ENCODE data around the gene TNPO2.

The TNPO2 gene

DNA sequence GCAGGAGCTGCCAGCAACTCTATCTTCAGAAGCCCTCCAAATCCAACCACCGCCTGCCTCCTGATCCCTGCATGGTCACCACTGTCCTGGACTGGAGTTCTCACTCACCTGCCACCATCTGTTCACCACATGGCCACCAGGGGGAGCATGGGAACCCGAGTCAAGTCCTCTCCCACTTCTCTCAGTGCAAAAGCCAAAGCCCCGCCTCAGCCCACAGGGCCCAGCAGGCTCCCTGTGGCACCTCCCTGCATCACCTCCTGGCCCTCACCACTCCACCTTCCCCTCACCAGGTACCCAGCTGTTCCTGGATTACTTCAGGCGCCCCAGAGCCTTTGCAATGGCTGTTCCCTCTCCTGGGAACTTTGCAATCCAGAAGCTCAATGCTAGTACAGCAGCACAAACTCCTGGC is 47.3 kb downstream of the TNPO2 start:
- peak; percentile 86 for DNase-seq (ENCODE audit: low read depth, low spot score)

DNA sequence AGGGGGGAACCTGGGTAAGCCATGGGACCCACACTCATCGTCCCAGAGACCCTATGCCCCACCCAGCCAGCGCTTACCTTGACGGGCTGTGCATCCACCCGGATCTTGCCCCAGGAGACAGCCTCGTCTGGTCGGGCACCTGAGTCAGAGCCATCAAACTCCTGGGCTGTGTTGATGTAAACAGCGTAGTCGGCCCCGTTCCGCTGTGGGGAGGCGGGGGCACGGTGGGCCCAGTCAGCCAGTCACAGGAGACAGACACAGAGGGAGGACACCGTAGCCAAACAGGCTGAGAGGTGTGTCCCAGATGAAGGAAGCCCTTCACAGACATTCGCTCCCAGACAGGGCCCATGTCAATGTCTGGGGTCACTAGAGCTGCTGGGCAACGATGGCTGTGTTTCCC is 47.8 kb downstream of the TNPO2 start:
- no peak for DNase-seq (ENCODE audit: low read depth, low spot score)

DNA sequence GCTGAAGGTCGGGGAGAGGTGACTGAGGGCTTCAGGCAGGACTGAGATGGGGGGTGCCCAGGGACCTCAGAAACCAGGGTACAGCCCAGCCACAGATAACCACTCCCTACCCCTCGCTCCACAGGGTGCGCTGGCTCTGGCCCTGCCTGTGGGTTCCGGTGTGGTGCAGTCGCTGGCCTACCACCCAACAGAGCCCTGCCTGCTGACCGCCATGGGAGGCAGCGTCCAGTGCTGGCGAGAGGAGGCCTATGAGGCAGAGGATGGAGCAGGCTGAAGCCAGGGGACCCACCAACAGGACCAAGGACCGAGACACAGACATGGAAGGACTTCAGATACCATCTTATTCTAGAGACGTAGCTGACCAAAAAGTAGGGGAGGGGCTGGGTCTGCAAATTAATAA is 48.3 kb downstream of the TNPO2 start:
- no peak for DNase-seq (ENCODE audit: low read depth, low spot score)

DNA sequence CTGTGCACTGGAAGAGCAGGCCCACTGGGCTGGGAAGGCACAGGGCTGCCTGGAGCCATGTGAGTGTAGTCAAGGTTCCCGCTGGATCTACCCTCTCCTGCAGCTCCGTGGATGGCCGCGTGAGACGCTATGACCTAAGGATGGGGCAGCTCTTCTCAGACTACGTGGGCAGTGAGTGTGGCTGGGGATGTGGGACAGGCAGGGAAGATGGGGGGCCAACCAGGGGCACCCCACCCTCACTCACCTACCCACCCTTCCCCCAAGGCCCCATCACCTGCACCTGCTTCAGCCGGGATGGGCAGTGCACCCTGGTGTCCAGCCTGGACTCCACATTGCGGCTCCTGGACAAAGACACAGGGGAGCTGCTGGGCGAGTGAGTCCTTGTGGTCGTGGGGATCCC is 51.0 kb downstream of the TNPO2 start:
- DNase-seq (ENCODE audit: low read depth, low spot score), result no peak

DNA sequence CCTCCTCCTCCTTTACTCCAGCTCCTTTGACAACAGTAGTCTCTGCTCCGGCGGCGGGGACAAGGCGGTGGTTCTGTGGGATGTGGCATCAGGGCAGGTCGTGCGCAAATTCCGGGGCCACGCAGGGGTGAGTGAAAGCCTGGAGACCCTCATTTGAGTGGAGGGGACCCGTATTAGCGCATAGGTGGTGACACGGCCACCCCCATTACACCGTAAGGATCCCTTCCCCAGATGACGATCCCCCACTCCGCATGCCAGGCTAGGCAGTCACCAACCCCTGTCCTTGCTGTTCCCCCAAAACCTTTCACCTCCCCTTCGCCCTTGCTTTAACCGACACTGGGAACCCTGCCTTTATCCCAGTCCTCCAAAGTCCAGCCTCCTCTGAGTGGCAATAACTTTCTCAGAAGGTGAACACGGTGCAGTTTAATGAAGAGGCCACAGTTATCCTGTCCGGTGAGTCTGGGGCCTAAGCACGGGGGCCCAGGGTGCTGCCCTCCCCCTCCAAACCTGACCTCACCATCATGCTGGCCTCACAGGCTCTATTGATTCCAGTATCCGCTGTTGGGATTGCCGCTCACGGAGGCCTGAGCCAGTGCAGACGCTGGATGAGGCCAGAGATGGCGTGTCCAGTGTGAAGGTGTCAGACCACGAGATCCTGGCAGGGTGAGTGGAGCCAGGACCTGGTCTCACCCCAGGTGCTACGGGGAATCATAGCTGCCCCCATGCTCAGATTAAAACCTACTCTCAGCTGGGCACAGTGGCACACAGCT is 53.4 kb downstream of the TNPO2 start:
- DNase-seq (ENCODE audit: low read depth, low spot score), result no peak

DNA sequence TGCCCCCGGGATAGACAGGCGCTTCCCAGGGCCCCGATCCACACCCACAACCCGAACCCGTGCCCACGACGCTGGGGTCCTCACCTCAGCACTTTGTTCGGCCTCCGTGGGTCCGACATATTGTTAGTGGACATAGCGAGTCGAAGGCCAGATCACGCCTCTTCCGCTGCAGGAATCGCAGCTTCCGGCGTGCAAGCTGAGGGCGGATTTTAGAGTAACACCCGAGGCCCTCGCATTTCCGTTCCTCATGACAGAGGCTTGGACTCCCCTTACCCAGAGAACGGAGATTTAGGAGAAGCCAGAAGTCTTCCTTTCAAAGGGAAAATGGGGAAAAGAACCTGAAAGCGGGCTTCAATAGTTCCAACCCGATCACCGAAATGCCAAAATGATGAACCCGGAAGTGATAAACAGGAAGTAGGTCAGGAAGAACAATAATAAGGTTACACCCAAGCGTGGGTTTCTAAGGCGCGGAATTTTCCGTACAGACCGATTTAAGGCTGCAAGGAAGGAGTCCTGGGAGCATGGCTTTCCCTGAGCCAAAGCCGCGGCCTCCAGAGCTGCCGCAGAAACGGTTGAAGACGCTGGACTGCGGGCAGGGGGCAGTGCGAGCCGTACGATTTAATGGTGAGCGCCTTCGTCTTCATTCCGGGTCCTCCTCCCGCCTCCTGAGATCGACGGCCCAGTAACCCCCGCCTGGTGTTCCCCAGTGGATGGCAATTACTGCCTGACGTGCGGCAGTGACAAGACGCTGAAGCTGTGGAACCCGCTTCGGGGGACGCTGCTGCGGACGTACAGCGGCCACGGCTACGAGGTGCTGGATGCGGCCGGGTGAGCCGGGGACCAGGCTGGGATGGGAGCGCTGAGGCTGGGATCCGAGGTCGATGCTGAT is 54.2 kb downstream of the TNPO2 start:
- peak; percentile 90 for DNase-seq (ENCODE audit: low read depth, low spot score)

DNA sequence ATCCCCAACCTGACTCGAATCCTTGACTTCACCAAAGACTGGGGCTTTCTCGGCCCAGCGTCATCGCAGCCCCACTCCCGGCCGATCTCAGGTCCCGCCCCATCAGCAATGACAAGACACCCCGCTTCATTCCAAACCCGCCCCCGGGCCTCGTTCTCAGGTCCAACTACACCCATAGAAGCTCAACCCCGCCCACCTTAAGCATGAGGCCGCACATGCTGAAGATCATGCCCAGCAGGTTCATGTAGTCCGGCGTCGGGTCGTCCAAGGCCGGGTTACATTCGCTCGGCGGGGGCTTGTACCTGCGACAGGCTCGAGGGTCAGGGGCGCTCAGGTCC is 54.8 kb downstream of the TNPO2 start:
- peak; percentile 59 for DNase-seq (ENCODE audit: low read depth, low spot score)

DNA sequence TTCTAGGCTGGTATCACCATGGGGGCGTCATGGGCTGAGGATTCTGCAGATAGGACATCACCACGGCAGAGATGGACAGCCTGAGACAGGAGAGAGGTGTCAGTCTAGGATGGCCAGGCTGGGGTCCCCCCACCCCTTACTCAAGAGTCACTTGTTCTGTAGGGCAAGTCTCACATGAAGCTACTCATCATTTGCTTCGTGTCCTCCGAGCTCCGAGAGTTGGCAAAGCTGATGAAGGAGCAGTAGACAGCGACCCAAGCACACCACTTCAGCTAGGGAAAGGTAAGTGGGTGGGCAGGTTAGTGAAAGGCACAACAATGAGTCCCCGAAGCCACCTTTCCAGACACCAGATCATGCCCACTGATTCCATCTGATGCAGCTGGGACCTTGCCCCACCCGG is 55.4 kb downstream of the TNPO2 start:
- DNase-seq (ENCODE audit: low read depth, low spot score), result no peak

DNA sequence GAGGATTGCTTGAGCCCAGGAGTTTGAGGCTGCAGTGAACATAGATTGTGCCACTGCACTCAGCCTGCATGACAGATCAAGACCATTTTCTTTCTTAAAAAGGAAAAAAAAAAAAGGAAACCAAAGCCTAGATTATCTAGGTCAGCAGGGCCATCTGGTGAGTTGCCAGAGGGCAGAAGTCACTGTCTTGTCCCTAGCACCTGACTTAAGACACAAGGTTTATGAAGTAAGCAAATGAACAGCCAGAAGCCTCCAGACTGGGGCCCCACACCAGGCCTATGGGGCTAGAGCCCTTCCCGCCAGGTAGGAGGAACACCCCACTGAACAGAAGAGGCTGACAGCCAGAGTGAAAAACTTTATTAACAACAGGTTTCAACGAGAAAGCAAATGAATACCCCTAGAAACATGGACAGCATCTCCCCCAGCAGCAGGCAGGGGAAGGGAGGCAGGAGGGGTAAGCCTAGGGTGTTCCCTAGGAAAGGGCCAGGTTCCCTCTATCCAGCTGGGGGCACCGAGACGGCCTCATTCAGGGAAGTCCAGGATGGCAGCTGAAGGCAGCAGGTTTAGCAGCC is 55.9 kb downstream of the TNPO2 start:
- DNase-seq (ENCODE audit: low read depth, low spot score), result no peak

DNA sequence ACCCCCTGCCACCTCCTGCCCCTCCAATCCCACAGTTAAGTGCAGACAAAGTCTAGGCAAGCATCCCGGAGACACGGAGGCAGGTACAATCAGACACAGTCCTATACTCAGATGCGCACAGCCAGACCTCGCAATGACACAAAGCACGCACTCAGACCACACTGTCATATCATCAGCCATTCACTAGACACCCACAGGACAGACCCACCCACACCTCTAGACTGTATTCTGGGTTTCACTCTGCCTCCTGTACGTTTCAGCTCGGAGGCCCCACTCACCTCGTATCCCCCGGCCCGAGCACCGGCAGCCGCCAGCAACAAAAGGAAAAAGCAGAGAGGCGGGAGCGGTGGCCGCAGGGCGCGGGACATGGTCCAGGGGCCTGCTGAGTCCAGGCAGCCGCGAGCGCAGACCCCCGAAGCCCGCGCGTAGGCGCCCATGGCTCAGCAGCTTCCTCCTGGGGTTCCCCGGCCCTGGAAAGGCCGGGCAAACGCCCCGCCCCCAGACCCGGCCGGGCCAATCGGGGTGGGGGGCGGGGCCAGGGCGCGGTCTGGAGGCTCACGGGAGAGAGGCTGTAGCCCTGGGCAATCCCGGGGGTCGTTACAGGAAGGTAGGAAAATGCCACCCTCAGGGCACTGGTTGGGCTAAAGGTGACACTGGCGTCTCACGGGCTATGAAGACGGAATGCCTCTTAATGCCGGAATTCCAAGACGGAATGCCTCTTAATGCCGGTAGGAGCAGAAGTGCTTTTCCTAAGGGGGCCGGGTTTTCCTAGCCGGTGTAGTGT is 57.3 kb downstream of the TNPO2 start, which contains the start of the genes MAN2B1 and WDR83:
MAN2B1 (minus strand) TSS at position 478 of the 784 bp plus-strand sequence; CDS start at position 437, 41 bp downstream.
WDR83 (plus strand) TSS at position 543 of the 784 bp plus-strand sequence. CDS start 2,984 bp downstream, outside the sequence.
- DNase-seq (ENCODE audit: low read depth, low spot score), result peak; percentile 91

DNA sequence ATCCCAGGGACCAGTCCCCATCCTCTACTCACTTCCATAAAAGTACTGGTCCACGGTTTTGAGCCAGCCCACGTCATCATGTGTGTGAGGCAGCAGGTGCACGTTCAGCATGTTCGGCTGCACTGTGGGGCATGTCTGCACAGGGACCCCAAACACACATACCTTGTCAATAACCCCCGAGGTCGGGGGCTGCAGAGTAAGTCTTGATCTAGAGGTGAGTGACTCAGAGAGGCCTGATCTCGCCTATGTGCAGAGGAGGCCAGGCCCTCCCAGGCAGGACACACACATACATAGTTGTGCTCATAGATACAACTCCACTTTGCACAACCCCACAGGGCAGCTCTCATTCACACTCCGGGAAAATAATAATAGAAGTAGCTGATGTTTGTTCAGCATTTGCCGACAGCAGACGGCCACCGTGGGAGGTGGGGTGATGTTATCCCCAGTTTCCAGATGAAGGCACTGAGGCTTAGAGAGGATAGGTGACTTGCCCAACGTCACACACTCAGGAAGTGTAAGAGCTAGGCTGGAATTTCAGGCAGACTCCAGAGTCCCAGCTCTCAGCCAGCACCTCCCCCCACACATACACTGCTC is 58.0 kb downstream of the TNPO2 start:
- DNase-seq (ENCODE audit: low read depth, low spot score), result no peak

DNA sequence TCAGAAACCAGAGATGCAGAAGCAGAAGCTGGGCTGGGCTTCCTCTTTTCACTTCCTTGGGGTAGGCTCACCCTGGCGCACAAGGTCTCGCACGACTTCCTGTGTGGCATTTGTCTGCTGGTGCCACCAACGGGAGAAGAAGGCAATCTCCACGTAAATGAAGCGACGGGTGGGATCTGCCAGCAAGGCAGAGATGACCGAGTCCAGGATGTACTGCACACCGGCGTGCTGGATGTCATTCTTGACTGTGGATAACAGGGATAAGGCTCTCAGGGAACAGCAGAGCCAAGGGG is 58.5 kb downstream of the TNPO2 start:
- DNase-seq (ENCODE audit: low read depth, low spot score), result no peak

DNA sequence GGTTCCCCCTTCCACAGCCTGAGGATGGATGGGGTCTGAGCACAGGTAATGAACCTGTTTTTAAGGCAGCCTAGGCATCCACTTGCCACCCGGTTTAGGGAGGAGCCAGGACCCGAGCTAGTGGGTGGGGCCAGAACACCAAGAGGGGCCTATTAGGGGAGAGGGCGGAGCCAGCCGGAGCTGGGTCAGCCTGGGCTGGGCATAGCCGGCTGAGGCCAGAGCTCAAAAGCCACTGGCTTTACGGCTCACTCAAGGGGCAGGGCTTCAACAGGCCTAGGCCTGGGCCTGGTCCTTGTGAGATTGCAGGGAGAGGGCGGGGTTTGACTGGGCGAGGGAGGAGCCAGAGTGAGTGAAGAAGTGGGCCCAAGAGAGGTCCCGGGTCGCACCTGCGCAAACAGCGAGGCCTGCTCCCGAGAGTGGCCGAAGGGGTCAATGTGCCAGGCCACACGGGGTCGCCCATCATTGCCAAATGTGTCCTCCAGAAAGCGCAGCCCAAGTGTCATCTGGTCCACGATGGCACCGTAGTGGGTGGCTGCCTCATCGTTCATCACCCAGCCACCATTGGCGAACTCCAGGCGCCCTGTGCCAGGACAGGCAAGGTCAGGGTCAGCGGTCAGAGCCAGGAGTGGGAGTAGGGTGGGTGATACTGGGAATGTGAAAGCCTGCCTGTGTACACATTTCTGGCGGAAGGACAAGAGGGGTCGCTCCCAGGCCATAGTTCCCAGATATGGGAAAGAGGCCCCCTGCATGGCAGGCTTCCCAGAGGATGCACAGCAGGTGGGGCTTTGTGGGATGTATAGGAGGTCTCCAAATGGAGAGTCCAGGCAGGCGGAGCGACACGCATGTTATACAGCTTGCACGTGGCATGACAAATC is 59.1 kb downstream of the TNPO2 start:
- DNase-seq (ENCODE audit: low read depth, low spot score), result no peak

DNA sequence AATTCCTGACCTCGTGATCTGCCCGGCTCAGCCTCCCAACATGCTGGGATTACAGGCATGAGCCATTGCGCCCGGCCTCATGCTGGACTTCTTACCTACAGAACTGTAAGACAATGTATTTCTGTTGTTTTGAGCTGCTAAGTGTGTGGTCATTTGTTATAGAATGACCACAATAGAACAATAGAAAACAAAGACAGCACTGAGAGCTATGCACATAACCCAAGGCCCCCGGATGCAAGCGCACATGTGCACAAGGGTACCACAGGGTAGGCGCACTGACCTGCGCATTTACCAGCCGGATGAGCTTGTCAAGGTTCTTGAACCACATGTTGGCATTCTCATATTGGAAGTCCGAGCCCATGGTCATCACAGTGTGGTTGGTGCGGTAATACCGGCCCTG is 62.8 kb downstream of the TNPO2 start:
- DNase-seq (ENCODE audit: low read depth, low spot score), result no peak

DNA sequence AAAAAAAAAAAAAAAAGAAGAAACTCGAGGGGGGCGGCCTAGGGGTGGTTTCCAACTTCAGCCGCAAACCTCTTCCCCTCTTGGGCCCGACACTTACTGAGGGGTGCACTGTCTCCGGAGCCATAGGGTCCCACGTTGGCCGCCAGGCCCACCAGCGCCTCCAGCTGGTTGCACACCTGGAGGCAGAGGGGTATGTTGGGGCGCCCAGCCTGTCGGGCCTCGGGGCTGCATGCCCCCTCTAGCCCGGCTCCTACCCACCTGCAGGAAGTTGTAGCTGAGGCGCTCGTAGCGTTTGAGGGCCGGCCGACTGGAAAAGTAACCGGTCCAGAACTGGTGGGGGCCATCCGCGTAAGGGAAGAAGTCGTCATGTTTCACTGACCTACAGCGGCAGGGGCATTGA is 65.8 kb downstream of the TNPO2 start:
- no peak for DNase-seq (ENCODE audit: low read depth, low spot score)

DNA sequence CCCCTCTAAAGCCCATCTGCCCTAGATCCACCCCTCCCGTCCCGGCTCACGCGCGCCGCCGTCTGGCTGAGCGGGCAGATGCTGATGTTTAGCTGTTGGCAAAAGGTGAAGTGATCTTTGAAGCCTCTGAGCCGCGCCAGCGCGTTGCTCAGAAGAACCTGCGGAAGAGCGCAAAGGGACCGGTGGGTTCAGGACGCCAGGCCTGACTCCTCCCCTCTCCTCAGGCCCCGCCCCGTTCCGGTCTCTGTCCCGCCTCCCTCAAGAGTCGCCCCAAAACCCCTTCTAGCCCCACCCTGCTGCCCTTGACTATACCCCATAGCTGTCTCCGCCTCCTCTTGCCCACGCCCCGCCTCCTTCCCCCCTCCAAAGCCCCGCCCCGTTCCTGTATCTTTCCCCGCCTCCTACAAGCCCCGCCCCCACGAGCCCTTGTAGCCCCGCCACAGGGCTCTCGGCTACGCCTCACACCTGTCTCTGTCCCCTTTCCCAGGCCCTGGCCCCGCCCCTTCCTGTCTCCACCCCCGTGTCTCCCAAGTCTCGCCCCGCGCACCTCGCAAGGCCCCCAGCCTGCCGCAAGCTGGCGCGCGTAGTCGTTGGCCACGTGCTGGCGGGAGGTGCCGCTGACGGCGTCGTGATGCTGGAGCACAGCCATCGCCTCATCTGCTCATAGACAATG is 66.7 kb downstream of the TNPO2 start:
- DNase-seq (ENCODE audit: low read depth, low spot score), result no peak

DNA sequence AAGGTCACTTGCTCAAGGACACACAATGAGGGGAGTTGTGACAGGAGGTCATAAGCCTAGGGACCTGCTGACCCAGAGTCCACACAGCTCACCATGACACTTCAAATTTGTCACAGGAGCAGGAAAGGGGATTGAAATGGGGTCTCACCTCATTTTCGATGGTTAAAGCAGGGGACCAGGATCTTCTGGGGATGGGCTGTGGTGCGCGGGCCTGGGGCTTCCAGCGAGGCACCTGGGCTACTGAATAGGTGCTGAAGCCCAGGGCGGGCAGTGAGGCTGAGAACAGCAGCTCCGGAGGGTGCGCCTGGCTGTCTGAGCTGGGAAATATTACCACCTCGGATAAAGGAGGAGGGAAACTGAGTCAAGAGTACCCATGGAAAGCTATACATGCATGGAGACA is 68.2 kb downstream of the TNPO2 start:
- DNase-seq (ENCODE audit: low read depth, low spot score), result no peak

DNA sequence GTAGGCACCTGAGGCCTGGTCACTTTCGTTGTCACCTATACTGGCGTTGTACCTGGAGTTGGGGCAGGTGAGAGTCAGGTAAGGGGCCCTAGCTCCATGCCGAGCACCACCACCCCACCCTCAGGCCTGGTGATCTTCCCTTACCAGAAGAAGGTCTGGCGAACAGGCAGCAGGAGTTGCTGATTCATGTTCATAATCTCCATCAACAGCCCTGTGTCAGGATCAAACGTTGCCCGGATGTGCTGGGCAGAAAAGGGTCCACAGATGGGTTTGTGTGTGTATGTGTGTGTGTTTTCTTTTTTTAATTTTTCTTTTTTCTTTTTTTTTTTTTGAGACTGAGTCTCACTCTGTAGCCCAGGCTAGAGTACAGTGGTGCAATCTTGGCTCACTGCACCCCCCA is 71.5 kb downstream of the TNPO2 start:
- no peak for DNase-seq (ENCODE audit: low read depth, low spot score)

DNA sequence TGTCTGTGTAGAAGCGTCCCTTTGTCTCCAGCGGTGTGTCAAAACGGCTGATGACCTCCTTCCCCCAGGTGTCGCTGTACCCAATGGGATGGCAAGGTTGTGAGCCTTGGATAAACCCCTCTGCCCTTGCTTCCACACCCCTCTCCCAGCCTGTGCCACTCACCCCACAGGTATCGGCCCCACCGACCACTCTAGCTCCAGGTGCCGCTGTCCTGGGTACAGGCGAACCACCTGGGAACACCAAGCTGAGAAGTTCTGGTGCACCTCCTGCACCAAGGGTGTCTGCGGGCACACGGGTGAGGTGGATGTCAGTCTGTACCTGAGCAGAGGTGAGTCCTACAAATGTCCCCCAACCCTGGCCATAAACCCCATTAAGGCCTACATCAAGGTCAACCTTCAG is 73.8 kb downstream of the TNPO2 start:
- no peak for DNase-seq (ENCODE audit: low read depth, low spot score)

All from astrocyte of the hippocampus (primary cell).